HCT116 (cell line): ENCODE measurements around the gene CDKAL1. TPM values are rescaled to one million over a fixed set of nuclear protein-coding genes. Genes with fewer than 3 reads are reported as not detected.

Experiments used
- ATAC-seq: fragments of 200-7000 bp; cut with Tn5 transposase; 2 replicates; pipeline ENCODE4 v1.9.1; 2020; ENCODE audit warnings: mild to moderate bottlenecking, moderate library complexity
- BruUV-seq: library from RNA; stranded (reverse); fragments of 400-500 nt; replicated peaks from 2 replicates; lab custom pipeline; 2021; lab: Mats Ljungman, UMichigan
- CTCF ChIA-PET: fragments of 300-600 bp; sonication (Branson Sonifier 250); formaldehyde crosslinking; loops from one replicate; lab custom pipeline; 2021; ENCODE audit warnings: antibody characterized with exemption; lab: Charles Lee
- POLR2A ChIA-PET: fragments of 300-600, 350-600 bp; sonication (Branson Sonifier 250); formaldehyde crosslinking; loops from one replicate; lab custom pipeline; 2021; ENCODE audit warnings: antibody characterized with exemption; lab: Charles Lee
- RAD21 ChIA-PET, 2 experiments: fragments of 300-600 bp; sonication (Branson Sonifier 250); formaldehyde crosslinking; loops; one replicate each; lab custom pipeline; 2023; ENCODE audit warnings: low total read pairs in 2 of 2; ENCODE audit not compliant: uncharacterized antibody in 2 of 2, unreplicated experiment in 2 of 2, low non-redundant PET in 1 of 2; lab: Charles Lee
- DNase-seq: peaks from one replicate; pipeline ENCODE4 v3.0.0-alpha.2; 2010; ENCODE audit warnings: low read depth, low spot score
- H2AFZ ChIP-seq: fragments of 200-600 bp; shearing (Covaris generic), sonication (generic); 2 replicates; pipeline ENCODE4 v1.6.1; 2017; ENCODE audit warnings: low read depth, mixed run types, mixed read lengths, antibody characterized with exemption, low read length; ENCODE audit not compliant: poor library complexity, severe bottlenecking
- H3K27ac ChIP-seq: 2 replicates; pipeline ENCODE4 v1.5.1; 2012; ENCODE audit warnings: low read depth, low read length
- H3K27me3 ChIP-seq: fragments of 200-600 bp; sonication (generic); 2 replicates; pipeline ENCODE4 v1.6.1; 2016; ENCODE audit warnings: mixed run types, low read length, mixed read lengths; ENCODE audit not compliant: insufficient read depth
- H3K36me3 ChIP-seq, 2 experiments: fragments of 200-500 bp in 1 of 2; fragments of 200-600 bp in 1 of 2; sonication (Bioruptor generic) in 1 of 2; sonication (generic) in 1 of 2; 2 replicates each; pipeline versions ENCODE4 v1.5.1 to v1.6.1; 2014 to 2016; ENCODE audit warnings: low read length in 2 of 2, inconsistent platforms in 1 of 2, mixed read lengths in 1 of 2, mixed run types in 1 of 2; ENCODE audit not compliant: insufficient read depth in 2 of 2, control insufficient read depth in 1 of 2
- H3K4me1 ChIP-seq, 2 experiments: fragments of 200-600 bp in 1 of 2; sonication (generic) in 1 of 2; 2 replicates each; pipeline versions ENCODE4 v1.5.1 to v1.6.1; 2012 to 2017; ENCODE audit warnings: low read length in 2 of 2, inconsistent platforms in 1 of 2, mild to moderate bottlenecking in 1 of 2, mixed read lengths in 1 of 2, mixed run types in 1 of 2, moderate library complexity in 1 of 2; ENCODE audit not compliant: insufficient read depth in 2 of 2, control insufficient read depth in 1 of 2
- H3K4me2 ChIP-seq: fragments of 200-600 bp; sonication (generic); 2 replicates; pipeline ENCODE4 v1.6.1; 2017; ENCODE audit warnings: mixed run types, low read length, mixed read lengths
- H3K4me3 ChIP-seq, 2 experiments: fragments of 200-600 bp in 1 of 2; sonication (generic) in 1 of 2; replicated peaks in 1 of 2; 2 replicates each; pipeline ENCODE4 v1.5.1; 2011 to 2016; ENCODE audit warnings: low read length in 2 of 2, control low read depth in 1 of 2, low read depth in 1 of 2, mild to moderate bottlenecking in 1 of 2, mixed read lengths in 1 of 2, mixed run types in 1 of 2
- H3K79me2 ChIP-seq: fragments of 200-600 bp; sonication (generic); 2 replicates; pipeline ENCODE4 v1.6.1; 2017; ENCODE audit warnings: mild to moderate bottlenecking, mixed run types, low read length, moderate library complexity, mixed read lengths; ENCODE audit not compliant: insufficient read depth
- H3K9ac ChIP-seq: fragments of 200-600 bp; sonication (generic); 2 replicates; pipeline ENCODE4 v1.6.1; 2016; ENCODE audit warnings: low read length, mixed read lengths
- H3K9me2 ChIP-seq: fragments of 200-600 bp; sonication (generic), shearing (Covaris generic); 2 replicates; pipeline ENCODE4 v1.6.1; 2017; ENCODE audit warnings: mixed run types, mild to moderate bottlenecking, moderate library complexity; ENCODE audit not compliant: insufficient read depth
- H3K9me3 ChIP-seq, 2 experiments: fragments of 200-500 bp in 1 of 2; fragments of 200-600 bp in 1 of 2; sonication (Bioruptor generic) in 1 of 2; sonication (generic) in 1 of 2; 2 replicates each; pipeline ENCODE4 v1.6.1; 2014 to 2017; ENCODE audit warnings: low read length in 2 of 2, mixed read lengths in 2 of 2, inconsistent platforms in 1 of 2, low read depth in 1 of 2, mild to moderate bottlenecking in 1 of 2, mixed run types in 1 of 2, moderate library complexity in 1 of 2; ENCODE audit not compliant: control insufficient read depth in 1 of 2, insufficient read depth in 1 of 2
- H4K20me1 ChIP-seq: fragments of 200-600 bp; sonication (generic), shearing (Covaris generic); 2 replicates; pipeline ENCODE4 v1.6.1; 2017; ENCODE audit warnings: mixed run types, mild to moderate bottlenecking, moderate library complexity; ENCODE audit not compliant: insufficient read depth
- CBX3 ChIP-seq: IDR thresholded peaks from 2 replicates; pipeline ENCODE4 v1.6.1; 2012; ENCODE audit warnings: low read depth
- CEBPB ChIP-seq: IDR thresholded peaks from 2 replicates; pipeline ENCODE4 v1.6.1; 2012; ENCODE audit warnings: low read depth
- EGR1 ChIP-seq: IDR thresholded peaks from 2 replicates; pipeline ENCODE4 v1.6.1; 2012; ENCODE audit warnings: low read depth
- ELF1 ChIP-seq: IDR thresholded peaks from 2 replicates; pipeline ENCODE4 v1.6.1; 2012; ENCODE audit warnings: low read depth, borderline replicate concordance
- EZH2 ChIP-seq: fragments of 200-600 bp; sonication (generic); IDR thresholded peaks from 2 replicates; pipeline ENCODE4 v1.6.1; 2017; ENCODE audit warnings: antibody characterized with exemption, mixed run types
- FOSL1 ChIP-seq: IDR thresholded peaks from 2 replicates; pipeline ENCODE4 v1.6.1; 2012; ENCODE audit warnings: low read depth
- JUND ChIP-seq: IDR thresholded peaks from 2 replicates; pipeline ENCODE4 v1.6.1; 2012
- POLR2A ChIP-seq: IDR thresholded peaks from 2 replicates; pipeline ENCODE4 v1.7.0; 2011; ENCODE audit warnings: borderline replicate concordance; ENCODE audit not compliant: insufficient read depth, insufficient read length; ENCODE audit errors: extremely low read depth
- POLR2AphosphoS5 ChIP-seq: IDR thresholded peaks from 2 replicates; pipeline ENCODE4 v1.6.1; 2011; ENCODE audit warnings: mild to moderate bottlenecking, low read depth, low read length, moderate library complexity
- RAD21 ChIP-seq: IDR thresholded peaks from 2 replicates; pipeline ENCODE4 v1.6.1; 2012; ENCODE audit warnings: low read depth, mild to moderate bottlenecking
- SIN3A ChIP-seq: IDR thresholded peaks from 2 replicates; pipeline ENCODE4 v1.6.1; 2012; ENCODE audit warnings: low read depth
- SP1 ChIP-seq: IDR thresholded peaks from 2 replicates; pipeline ENCODE4 v1.6.1; 2012; ENCODE audit warnings: low read depth
- SRF ChIP-seq: IDR thresholded peaks from 2 replicates; pipeline ENCODE4 v1.6.1; 2012; ENCODE audit warnings: low read depth
- TCF7L2 ChIP-seq: IDR thresholded peaks from 2 replicates; pipeline ENCODE4 v1.7.0; 2011; ENCODE audit warnings: borderline replicate concordance, inconsistent platforms; ENCODE audit not compliant: insufficient read depth, insufficient read length; ENCODE audit errors: extremely low read depth
- YY1 ChIP-seq: IDR thresholded peaks from 2 replicates; pipeline ENCODE4 v1.6.1; 2011; ENCODE audit warnings: low read length, low read depth, moderate library complexity, mild to moderate bottlenecking; ENCODE audit not compliant: insufficient replicate concordance; ENCODE audit errors: extremely low read depth
- ZBTB33 ChIP-seq: IDR thresholded peaks from 2 replicates; pipeline ENCODE4 v1.6.1; 2011; ENCODE audit warnings: mild to moderate bottlenecking, low read length, moderate library complexity; ENCODE audit not compliant: insufficient replicate concordance; ENCODE audit errors: extremely low read depth
- ZFX ChIP-seq: fragments of 450-650 bp; IDR thresholded peaks from 2 replicates; pipeline ENCODE4 v1.6.1; 2017
- intact Hi-C: fragments of 100-400 bp; cut with micrococcal nuclease; formaldehyde crosslinking; loops from 2 replicates; pipeline ENCODE4 v1.10.0; 2022
- total RNA-seq: library from RNA; stranded (reverse); gene quantifications from one replicate; pipeline ENCODE4 v1.2.1, GENCODE V29; 2021; ENCODE audit not compliant: unreplicated experiment

CDKAL1 gene
- total RNA-seq, 1 experiment from 2014 or later = 14.9 TPM

- Histone ChIP-seq H3K4me3 (no peak overlapping the region), H3K9ac (no peak overlapping the region), H3K9me3 (no peaks in the 10 kb centered on the region), H3K4me2 (no peak overlapping the region), H3K27ac (no peak overlapping the region), H3K79me2 (no peaks in the 10 kb centered on the region)
- intact Hi-C loops = no loop called here
- ATAC-seq = no peak
- BruUV-seq = no TSS peak
- no peak for TF ChIP-seq YY1
- TF ChIP-seq ZFX = no peak
- no peak for TF ChIP-seq FOSL1
- no peak for TF ChIP-seq SP1
- no peak for TF ChIP-seq CBX3
- TF ChIP-seq CEBPB = no peak
- TF ChIP-seq, all 23 proteins: peak for 0
- DNase-seq = no peak
- RAD21 ChIA-PET = no interaction called here
- no peak overlapping the region for H2AFZ ChIP-seq
- no peaks in the 10 kb centered on the region for H4K20me1 ChIP-seq
- POLR2A ChIA-PET = interaction anchor here (0.6 kb wide), 1 partner anchor 554 kb away, joined by 3 read pairs; the partner anchor contains the start of gene SOX4
- no peaks in the 10 kb centered on the region for H3K9me2 ChIP-seq
- no peaks in the 10 kb centered on the region for H3K27me3 ChIP-seq
- no peaks in the 10 kb centered on the region for H3K36me3 ChIP-seq
- CTCF ChIA-PET = no interaction called here
- H3K4me1 ChIP-seq = no peaks in the 10 kb centered on the region
These were observed 505.7 kb downstream of the CDKAL1 start for GRCh38 chr6:21039926-21040325.

GRCh38 chr6:21045135-21045700 lies 511.0 kb downstream of the CDKAL1 start:
- Histone ChIP-seq H2AFZ (no peak overlapping the region), H4K20me1 (no peaks in the 10 kb centered on the region), H3K9me2 (no peaks in the 10 kb centered on the region), H3K4me1 (no peaks in the 10 kb centered on the region; a peak in 1 of 4 replicates), H3K4me3 (no peak overlapping the region), H3K27ac (no peak overlapping the region), H3K27me3 (no peaks in the 10 kb centered on the region), H3K4me2 (no peak overlapping the region), H3K9ac (no peak overlapping the region), H3K79me2 (no peaks in the 10 kb centered on the region), H3K9me3 (no peaks in the 10 kb centered on the region), H3K36me3 (no peaks in the 10 kb centered on the region)
- CTCF ChIA-PET = no interaction called here
- intact Hi-C loops = no loop called here
- POLR2A ChIA-PET = no interaction called here
- DNase-seq (no peak), ATAC-seq (no peak)
- BruUV-seq = no TSS peak
- RAD21 ChIA-PET = no interaction called here
- TF ChIP-seq TCF7L2 (no peak), CBX3 (no peak), POLR2A (no peak), SIN3A (no peak), FOSL1 (no peak), POLR2AphosphoS5 (no peak), JUND (no peak), CEBPB (no peak), YY1 (no peak), ZBTB33 (no peak), ZFX (no peak), EGR1 (no peak), SRF (no peak), RAD21 (no peak), EZH2 (no peak), ELF1 (no peak)
